Measurements from ENCODE around the gene GALNT10. TPM values are rescaled to one million over a fixed set of nuclear protein-coding genes. Genes with fewer than 3 reads are reported as not detected.

The GALNT10 gene
- total RNA-seq, 1 donor from 2014 or later = 39.8 TPM

- Mint-ChIP-seq H3K27me3 (ENCODE audit: low read depth) (no peaks in the 10 kb centered on the region), H3K36me3 (ENCODE audit: low read depth) (peaks cover 8% of the 10 kb centered on the region), H3K27ac (ENCODE audit: unreplicated experiment) (no peak overlapping the region), H3K4me1 (no peaks in the 10 kb centered on the region), H3K9me3 (no peaks in the 10 kb centered on the region), H3K4me3 (no peak overlapping the region)
- DNase-seq (ENCODE audit: low read depth, low spot score) = no peak
- TF ChIP-seq CTCF (conservative IDR thresholded peaks at IDR 0.05) = no peak
These were observed 220.3 kb downstream of the GALNT10 start for GRCh38 chr5:154410786-154411185.

GRCh38 chr5:154411338-154411737 lies 220.8 kb downstream of the GALNT10 start:
- H3K36me3 Mint-ChIP-seq (ENCODE audit: low read depth) = peaks cover 8% of the 10 kb centered on the region
- no peaks in the 10 kb centered on the region for H3K4me1 Mint-ChIP-seq
- H3K9me3 Mint-ChIP-seq = no peaks in the 10 kb centered on the region
- H3K27me3 Mint-ChIP-seq (ENCODE audit: low read depth) = no peaks in the 10 kb centered on the region
- no peak for TF ChIP-seq CTCF (conservative IDR thresholded peaks at IDR 0.05)
- H3K27ac Mint-ChIP-seq (ENCODE audit: unreplicated experiment) = no peak overlapping the region
- DNase-seq (ENCODE audit: low read depth, low spot score) = no peak
- H3K4me3 Mint-ChIP-seq = no peak overlapping the region

- Mint-ChIP-seq H3K27ac (ENCODE audit: unreplicated experiment) (no peak overlapping the region), H3K36me3 (ENCODE audit: low read depth) (peaks cover 8% of the 10 kb centered on the region), H3K4me3 (no peak overlapping the region), H3K4me1 (no peaks in the 10 kb centered on the region), H3K27me3 (ENCODE audit: low read depth) (no peaks in the 10 kb centered on the region), H3K9me3 (no peaks in the 10 kb centered on the region)
- no peak for DNase-seq (ENCODE audit: low read depth, low spot score)
- TF ChIP-seq CTCF (conservative IDR thresholded peaks at IDR 0.05) = no peak
These were observed 221.8 kb downstream of the GALNT10 start for GRCh38 chr5:154412316-154412715.

DNA sequence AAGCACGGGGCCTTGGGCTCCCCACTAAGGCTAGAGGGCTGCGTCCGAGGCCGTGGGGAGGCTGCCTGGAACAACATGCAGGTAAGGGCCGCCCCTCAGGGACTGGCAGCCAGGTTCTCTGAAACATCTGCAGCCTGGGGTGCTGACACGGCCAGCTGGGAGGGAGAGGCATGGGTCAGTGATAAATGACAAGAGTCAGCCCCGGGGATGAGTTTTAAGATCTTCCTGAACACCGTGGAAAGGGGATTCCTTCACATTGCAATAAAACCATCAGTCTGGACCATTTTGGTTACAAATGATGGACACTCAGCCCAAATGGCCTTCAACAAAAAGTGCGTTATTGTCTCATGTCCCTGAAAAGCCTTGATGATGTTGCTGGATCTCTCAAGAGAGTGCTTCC lies 222.4 kb downstream of the GALNT10 start:
- Mint-ChIP-seq H3K27me3 (ENCODE audit: low read depth) (no peaks in the 10 kb centered on the region), H3K4me1 (no peaks in the 10 kb centered on the region), H3K9me3 (no peaks in the 10 kb centered on the region), H3K36me3 (ENCODE audit: low read depth) (peaks cover 8% of the 10 kb centered on the region), H3K27ac (ENCODE audit: unreplicated experiment) (no peak overlapping the region), H3K4me3 (no peak overlapping the region)
- no peak for TF ChIP-seq CTCF (conservative IDR thresholded peaks at IDR 0.05)
- no peak for DNase-seq (ENCODE audit: low read depth, low spot score)

- H3K4me1 Mint-ChIP-seq = no peaks in the 10 kb centered on the region
- no peak for DNase-seq (ENCODE audit: low read depth, low spot score)
- H3K4me3 Mint-ChIP-seq = no peak overlapping the region
- H3K27ac Mint-ChIP-seq (ENCODE audit: unreplicated experiment) = no peak overlapping the region
- H3K27me3 Mint-ChIP-seq (ENCODE audit: low read depth) = no peaks in the 10 kb centered on the region
- TF ChIP-seq CTCF (conservative IDR thresholded peaks at IDR 0.05) = no peak
- no peaks in the 10 kb centered on the region for H3K9me3 Mint-ChIP-seq
- H3K36me3 Mint-ChIP-seq (ENCODE audit: low read depth) = peaks cover 11% of the 10 kb centered on the region
These were observed 224.6 kb downstream of the GALNT10 start for GRCh38 chr5:154415114-154415513.

DNA sequence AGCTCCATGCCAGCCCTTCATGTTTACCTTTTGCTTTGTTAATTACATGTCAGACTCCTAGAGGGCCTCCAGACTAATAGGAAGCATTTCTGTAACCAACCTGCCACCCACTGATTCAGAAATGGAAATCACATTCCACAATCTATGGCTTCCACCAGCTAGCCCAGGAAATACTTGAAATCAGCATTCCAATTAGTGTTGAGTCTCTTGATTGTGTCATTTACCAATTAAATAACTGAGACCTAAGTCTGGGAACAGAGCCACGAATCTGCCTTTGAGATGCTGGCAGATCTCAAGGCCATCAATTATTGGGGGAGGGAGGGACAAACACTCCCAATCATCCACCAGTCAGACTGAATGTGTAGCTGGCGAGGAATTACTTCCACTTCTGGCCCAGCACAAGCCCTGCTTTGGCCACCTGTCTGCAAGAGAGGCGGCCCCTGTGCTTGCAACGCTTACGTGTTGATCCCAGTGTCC lies 227.8 kb downstream of the GALNT10 start:
- Mint-ChIP-seq H3K27me3 (ENCODE audit: low read depth) (no peaks in the 10 kb centered on the region), H3K27ac (ENCODE audit: unreplicated experiment) (no peak overlapping the region), H3K4me3 (no peak overlapping the region), H3K4me1 (no peaks in the 10 kb centered on the region), H3K9me3 (peaks cover 3% of the 10 kb centered on the region), H3K36me3 (ENCODE audit: low read depth) (peaks cover 17% of the 10 kb centered on the region)
- TF ChIP-seq CTCF (conservative IDR thresholded peaks at IDR 0.05) = no peak
- DNase-seq (ENCODE audit: low read depth, low spot score) = no peak

All from neural crest cell (in vitro differentiated cells).